ENCODE results near the gene AGTR1. TPM values are rescaled to one million over a fixed set of nuclear protein-coding genes. Genes with fewer than 3 reads are reported as not detected.

The AGTR1 gene
- polyA plus RNA-seq, 2 of the 4 experiments (the other 2 are of a cell fraction), result 0.92 to 3.1 TPM

- H3K4me1 ChIP-seq, result peaks cover 24% of the 10 kb centered on the region
- DNase-seq (ENCODE audit: low read depth in 1 of 2, low spot score in 1 of 2), result no peak
- ChIA-PET POLR2A (no interaction called here), CTCF (interaction anchor here (1.5 to 7.1 kb wide), 3 partner anchors 18 to 340 kb away, joined by 3 to 83 read pairs (median 4); no protein-coding TSS in a partner anchor)
- TF ChIP-seq CTCF (IDR thresholded peaks at IDR 0.05), result no peak
- TF ChIP-seq RCOR1 (IDR thresholded peaks at IDR 0.05; ENCODE audit: low read depth, low read length), result no peak
- no peak for TF ChIP-seq PBX3 (IDR thresholded peaks at IDR 0.05)
- TF ChIP-seq TP53 (CRISPR knock-in tag; IDR thresholded peaks at IDR 0.05), result no peak
- no peak for TF ChIP-seq FOSL2 (IDR thresholded peaks at IDR 0.05)
- no peak for TF ChIP-seq FOSL2 (CRISPR knock-in tag; IDR thresholded peaks at IDR 0.05)
- TF ChIP-seq MAFK (IDR thresholded peaks at IDR 0.05; ENCODE audit: partially characterized antibody), result no peak
- TF ChIP-seq EHMT2 (IDR thresholded peaks at IDR 0.05; ENCODE audit: low read depth), result no peak
- no peak for TF ChIP-seq JUNB (IDR thresholded peaks at IDR 0.05)
- no peak for TF ChIP-seq POLR2A (IDR thresholded peaks at IDR 0.05; ENCODE audit: low read length)
- no peak for TF ChIP-seq E2F6 (IDR thresholded peaks at IDR 0.05; ENCODE audit: borderline replicate concordance, low read depth)
- no peak for TF ChIP-seq NR3C1 (IDR thresholded peaks at IDR 0.05)
- TF ChIP-seq, protein P1, sequence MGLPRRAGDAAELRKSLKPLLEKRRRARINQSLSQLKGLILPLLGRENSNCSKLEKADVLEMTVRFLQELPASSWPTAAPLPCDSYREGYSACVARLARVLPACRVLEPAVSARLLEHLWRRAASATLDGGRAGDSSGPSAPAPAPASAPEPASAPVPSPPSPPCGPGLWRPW (IDR thresholded peaks at IDR 0.05), result no peak
- no peak for TF ChIP-seq BHLHE40 (IDR thresholded peaks at IDR 0.05; ENCODE audit: low read depth, low read length)
- TF ChIP-seq FOSB (CRISPR knock-in tag; IDR thresholded peaks at IDR 0.05), result no peak
- TF ChIP-seq CEBPB (IDR thresholded peaks at IDR 0.05), result no peak
- TF ChIP-seq FOXS1 (CRISPR knock-in tag; IDR thresholded peaks at IDR 0.05), result no peak
- no peak for TF ChIP-seq RFX5 (IDR thresholded peaks at IDR 0.05)
- TF ChIP-seq, protein P2, sequence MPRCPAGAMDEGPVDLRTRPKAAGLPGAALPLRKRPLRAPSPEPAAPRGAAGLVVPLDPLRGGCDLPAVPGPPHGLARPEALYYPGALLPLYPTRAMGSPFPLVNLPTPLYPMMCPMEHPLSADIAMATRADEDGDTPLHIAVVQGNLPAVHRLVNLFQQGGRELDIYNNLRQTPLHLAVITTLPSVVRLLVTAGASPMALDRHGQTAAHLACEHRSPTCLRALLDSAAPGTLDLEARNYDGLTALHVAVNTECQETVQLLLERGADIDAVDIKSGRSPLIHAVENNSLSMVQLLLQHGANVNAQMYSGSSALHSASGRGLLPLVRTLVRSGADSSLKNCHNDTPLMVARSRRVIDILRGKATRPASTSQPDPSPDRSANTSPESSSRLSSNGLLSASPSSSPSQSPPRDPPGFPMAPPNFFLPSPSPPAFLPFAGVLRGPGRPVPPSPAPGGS (IDR thresholded peaks at IDR 0.05), result no peak
- TF ChIP-seq, protein P3, sequence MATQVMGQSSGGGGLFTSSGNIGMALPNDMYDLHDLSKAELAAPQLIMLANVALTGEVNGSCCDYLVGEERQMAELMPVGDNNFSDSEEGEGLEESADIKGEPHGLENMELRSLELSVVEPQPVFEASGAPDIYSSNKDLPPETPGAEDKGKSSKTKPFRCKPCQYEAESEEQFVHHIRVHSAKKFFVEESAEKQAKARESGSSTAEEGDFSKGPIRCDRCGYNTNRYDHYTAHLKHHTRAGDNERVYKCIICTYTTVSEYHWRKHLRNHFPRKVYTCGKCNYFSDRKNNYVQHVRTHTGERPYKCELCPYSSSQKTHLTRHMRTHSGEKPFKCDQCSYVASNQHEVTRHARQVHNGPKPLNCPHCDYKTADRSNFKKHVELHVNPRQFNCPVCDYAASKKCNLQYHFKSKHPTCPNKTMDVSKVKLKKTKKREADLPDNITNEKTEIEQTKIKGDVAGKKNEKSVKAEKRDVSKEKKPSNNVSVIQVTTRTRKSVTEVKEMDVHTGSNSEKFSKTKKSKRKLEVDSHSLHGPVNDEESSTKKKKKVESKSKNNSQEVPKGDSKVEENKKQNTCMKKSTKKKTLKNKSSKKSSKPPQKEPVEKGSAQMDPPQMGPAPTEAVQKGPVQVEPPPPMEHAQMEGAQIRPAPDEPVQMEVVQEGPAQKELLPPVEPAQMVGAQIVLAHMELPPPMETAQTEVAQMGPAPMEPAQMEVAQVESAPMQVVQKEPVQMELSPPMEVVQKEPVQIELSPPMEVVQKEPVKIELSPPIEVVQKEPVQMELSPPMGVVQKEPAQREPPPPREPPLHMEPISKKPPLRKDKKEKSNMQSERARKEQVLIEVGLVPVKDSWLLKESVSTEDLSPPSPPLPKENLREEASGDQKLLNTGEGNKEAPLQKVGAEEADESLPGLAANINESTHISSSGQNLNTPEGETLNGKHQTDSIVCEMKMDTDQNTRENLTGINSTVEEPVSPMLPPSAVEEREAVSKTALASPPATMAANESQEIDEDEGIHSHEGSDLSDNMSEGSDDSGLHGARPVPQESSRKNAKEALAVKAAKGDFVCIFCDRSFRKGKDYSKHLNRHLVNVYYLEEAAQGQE (IDR thresholded peaks at IDR 0.05), result no peak
- no peak overlapping the region for H3K27ac ChIP-seq
- WGBS (ENCODE audit: missing lambda C conversion rate), result 43% methylated on average over 2 of the region's 2 CpGs
- ATAC-seq, result no peak
- H3K9me3 ChIP-seq, result no peaks in the 10 kb centered on the region
- no peak overlapping the region for H3K4me2 ChIP-seq
- no peak for FAIRE-seq
- H3K4me3 ChIP-seq, result no peak overlapping the region
Observed at GRCh38 chr3:148720873-148721272, 23.2 kb downstream of the AGTR1 start.
